HK-2 (cell line): ENCODE measurements around the gene NDUFAF8.

Experiments used
- DNase-seq: peaks from one replicate; pipeline ENCODE4 v3.0.0-alpha.2; 2018; ENCODE audit not compliant: unreplicated experiment

The NDUFAF8 gene

GRCh38 chr17:81251709-81252301 lies 12.7 kb downstream of the NDUFAF8 start:
- DNase-seq: no peak

GRCh38 chr17:81252326-81252986 lies 13.3 kb downstream of the NDUFAF8 start:
- DNase-seq: no peak

- no peak for DNase-seq
Measured at GRCh38 chr17:81252987-81253329, 13.8 kb downstream of the NDUFAF8 start.

GRCh38 chr17:81253358-81254131 lies 14.4 kb downstream of the NDUFAF8 start:
- DNase-seq: no peak

GRCh38 chr17:81254955-81255717 lies 16.0 kb downstream of the NDUFAF8 start:
- DNase-seq: peak; percentile 86

- DNase-seq: peak; percentile 59
Measured at GRCh38 chr17:81256616-81257015, 17.5 kb downstream of the NDUFAF8 start.

- no peak for DNase-seq
Measured at GRCh38 chr17:81257533-81257932, 18.4 kb downstream of the NDUFAF8 start.

- DNase-seq: no peak
Measured at GRCh38 chr17:81258292-81258691, 19.2 kb downstream of the NDUFAF8 start.

GRCh38 chr17:81259058-81259605 lies 20.0 kb downstream of the NDUFAF8 start:
- no peak for DNase-seq

GRCh38 chr17:81260171-81260570 lies 21.1 kb downstream of the NDUFAF8 start:
- DNase-seq: no peak

- no peak for DNase-seq
Measured at GRCh38 chr17:81260641-81261040, 21.5 kb downstream of the NDUFAF8 start.

- DNase-seq: no peak
Measured at GRCh38 chr17:81261096-81261495, 22.0 kb downstream of the NDUFAF8 start.

GRCh38 chr17:81261582-81262336 lies 22.6 kb downstream of the NDUFAF8 start:
- no peak for DNase-seq

- DNase-seq: no peak
Measured at GRCh38 chr17:81263371-81264181, 24.5 kb downstream of the NDUFAF8 start.

- DNase-seq: no peak
Measured at GRCh38 chr17:81264640-81265039, 25.5 kb downstream of the NDUFAF8 start.

GRCh38 chr17:81265576-81265975 lies 26.5 kb downstream of the NDUFAF8 start:
- no peak for DNase-seq

GRCh38 chr17:81267390-81268067 lies 28.4 kb downstream of the NDUFAF8 start:
- DNase-seq: no peak

GRCh38 chr17:81270279-81270678 lies 31.2 kb downstream of the NDUFAF8 start:
- DNase-seq: no peak

GRCh38 chr17:81271226-81271625 lies 32.1 kb downstream of the NDUFAF8 start:
- DNase-seq: no peak

GRCh38 chr17:81272616-81273015 lies 33.5 kb downstream of the NDUFAF8 start:
- DNase-seq: no peak
